Glutamatergic neuron (in vitro differentiated cells): ENCODE measurements around the gene REST. TPM values are rescaled to one million over a fixed set of nuclear protein-coding genes. Genes with fewer than 3 reads are reported as not detected.
A peak's percentile ranks its signal among the peaks of the same experiment; 100 is the strongest.

ENCODE experiments used
- DNase-seq: peaks from one replicate; pipeline ENCODE4 v3.0.0; 2022
- H3K27ac Mint-ChIP-seq: one replicate; pipeline ENCODE4 v1.8.0; 2020; ENCODE audit warnings: mild to moderate bottlenecking, mixed read lengths, inconsistent platforms; ENCODE audit not compliant: unreplicated experiment
- H3K27me3 Mint-ChIP-seq: one replicate; pipeline ENCODE4 v1.8.0; 2020; ENCODE audit warnings: mild to moderate bottlenecking, moderate library complexity, mixed read lengths, inconsistent platforms; ENCODE audit not compliant: unreplicated experiment
- H3K36me3 Mint-ChIP-seq: one replicate; pipeline ENCODE4 v1.8.0; 2020; ENCODE audit warnings: mild to moderate bottlenecking, mixed read lengths, inconsistent platforms; ENCODE audit not compliant: unreplicated experiment
- H3K4me1 Mint-ChIP-seq: one replicate; pipeline ENCODE4 v1.8.0; 2020; ENCODE audit warnings: mild to moderate bottlenecking, low read depth, mixed read lengths, inconsistent platforms; ENCODE audit not compliant: unreplicated experiment
- H3K4me3 Mint-ChIP-seq: one replicate; pipeline ENCODE4 v1.8.0; 2020; ENCODE audit warnings: mild to moderate bottlenecking, mixed read lengths, inconsistent platforms; ENCODE audit not compliant: unreplicated experiment
- H3K9me3 Mint-ChIP-seq: one replicate; pipeline ENCODE4 v1.8.0; 2020; ENCODE audit warnings: mild to moderate bottlenecking, moderate library complexity, mixed read lengths, inconsistent platforms; ENCODE audit not compliant: unreplicated experiment
- CTCF ChIP-seq: fragments of 200-600 bp; sonication (generic); IDR thresholded peaks from one replicate; pipeline ENCODE4 v1.5.0; 2021; ENCODE audit not compliant: partially characterized antibody, unreplicated experiment
- total RNA-seq: library from RNA; stranded (reverse); fragmentation: NEBNext Ultra II Directional; extraction: Animal tissue kit (Norgen Biotek cat#: 25700); gene quantifications from one replicate; pipeline ENCODE4 v1.2.1, GENCODE V29; 2021; ENCODE audit not compliant: unreplicated experiment

The REST gene
- total RNA-seq, 1 donor from 2014 or later = 1.5 TPM

- Mint-ChIP-seq H3K9me3 (no peaks in the 10 kb centered on the region), H3K4me3 (no peak overlapping the region), H3K27me3 (no peaks in the 10 kb centered on the region), H3K27ac (no peak overlapping the region), H3K4me1 (no peaks in the 10 kb centered on the region), H3K36me3 (no peaks in the 10 kb centered on the region)
- DNase-seq = no peak
- TF ChIP-seq CTCF = no peak
Measured at GRCh38 chr4:56863441-56864139, 44.1 kb upstream of the REST start.

- Mint-ChIP-seq H3K4me3 (no peak overlapping the region), H3K4me1 (peaks cover 5% of the 10 kb centered on the region), H3K27ac (no peak overlapping the region), H3K27me3 (no peaks in the 10 kb centered on the region), H3K9me3 (no peaks in the 10 kb centered on the region), H3K36me3 (no peaks in the 10 kb centered on the region)
- DNase-seq = no peak
- TF ChIP-seq CTCF = no peak
Measured at GRCh38 chr4:56870946-56871345, 36.8 kb upstream of the REST start.

- no peak for DNase-seq
- Mint-ChIP-seq H3K36me3 (no peaks in the 10 kb centered on the region), H3K4me1 (peaks cover 5% of the 10 kb centered on the region), H3K4me3 (no peak overlapping the region), H3K27me3 (no peaks in the 10 kb centered on the region), H3K27ac (peak overlapping the region; percentile 15), H3K9me3 (no peaks in the 10 kb centered on the region)
- no peak for TF ChIP-seq CTCF
Measured at GRCh38 chr4:56871371-56871866, 36.3 kb upstream of the REST start.

GRCh38 chr4:56874166-56874565 is 33.5 kb upstream of the REST start:
- Mint-ChIP-seq H3K9me3 (no peaks in the 10 kb centered on the region), H3K27ac (no peak overlapping the region), H3K36me3 (no peaks in the 10 kb centered on the region), H3K4me1 (peaks cover 5% of the 10 kb centered on the region), H3K27me3 (peaks cover 4% of the 10 kb centered on the region), H3K4me3 (no peak overlapping the region)
- no peak for TF ChIP-seq CTCF
- no peak for DNase-seq

GRCh38 chr4:56874923-56875322 is 32.8 kb upstream of the REST start:
- TF ChIP-seq CTCF = no peak
- peaks cover 4% of the 10 kb centered on the region for H3K27me3 Mint-ChIP-seq
- H3K4me1 Mint-ChIP-seq = peaks cover 5% of the 10 kb centered on the region
- DNase-seq = no peak
- H3K9me3 Mint-ChIP-seq = no peaks in the 10 kb centered on the region
- H3K36me3 Mint-ChIP-seq = no peaks in the 10 kb centered on the region
- H3K4me3 Mint-ChIP-seq = no peak overlapping the region
- no peak overlapping the region for H3K27ac Mint-ChIP-seq
